SK-N-SH (cell line): Measurements from ENCODE around the gene CACNG4. TPM values are rescaled to one million over a fixed set of nuclear protein-coding genes. Genes with fewer than 3 reads are reported as not detected.

ENCODE experiments used
- CTCF ChIA-PET: fragments of 300-600, 350-600 bp; formaldehyde crosslinking; extraction: SDS; loops from one replicate; lab custom pipeline; 2021; lab: Yijun Ruan, JAX
- POLR2A ChIA-PET: fragments of 350-600 bp; sonication (Branson Sonifier 250); formaldehyde crosslinking; extraction: SDS; loops from one replicate; lab custom pipeline; 2020; ENCODE audit warnings: antibody characterized with exemption, inconsistent platforms; lab: Yijun Ruan, JAX
- DNase-seq: peaks from one replicate; pipeline ENCODE4 v3.0.0; 2012
- H2AFZ ChIP-seq: fragments of 200-600 bp; sonication (generic); 2 replicates; pipeline ENCODE4 v1.8.1; 2016; ENCODE audit warnings: antibody characterized with exemption, mild to moderate bottlenecking, low read depth
- H3F3A ChIP-seq: fragments of 200-600 bp; sonication (generic); replicated peaks from 2 replicates; pipeline ENCODE3; 2016; ENCODE audit warnings: antibody characterized with exemption, mild to moderate bottlenecking; ENCODE audit not compliant: insufficient read depth
- H3K27ac ChIP-seq, 2 experiments: fragments of 200-500 bp in 1 of 2; fragments of 200-600 bp in 1 of 2; sonication (Bioruptor generic) in 1 of 2; sonication (generic), shearing (Covaris generic) in 1 of 2; 2 replicates each; pipeline versions ENCODE4 v1.5.1 to v1.6.1; 2014 to 2016; ENCODE audit warnings: low read depth in 2 of 2, inconsistent platforms in 1 of 2, low read length in 1 of 2, mild to moderate bottlenecking in 1 of 2, mixed read lengths in 1 of 2
- H3K27me3 ChIP-seq: fragments of 200-600 bp; sonication (generic), shearing (Covaris generic); 2 replicates; pipeline ENCODE4 v1.6.1; 2016; ENCODE audit warnings: mixed run types; ENCODE audit not compliant: insufficient read depth
- H3K36me3 ChIP-seq, 2 experiments: fragments of 200-500 bp in 1 of 2; fragments of 200-600 bp in 1 of 2; sonication (Bioruptor generic) in 1 of 2; sonication (generic) in 1 of 2; replicated peaks in 1 of 2; 2 replicates each; pipeline versions ENCODE3 to v1.5.1; 2014 to 2016; ENCODE audit warnings: low read length in 1 of 2, mild to moderate bottlenecking in 1 of 2; ENCODE audit not compliant: insufficient read depth in 2 of 2, control insufficient read depth in 1 of 2
- H3K4me1 ChIP-seq, 2 experiments: fragments of 200-500 bp in 1 of 2; fragments of 200-600 bp in 1 of 2; sonication (Bioruptor generic) in 1 of 2; sonication (generic), shearing (Covaris generic) in 1 of 2; 2 replicates each; pipeline versions ENCODE4 v1.5.1 to v1.6.1; 2014 to 2016; ENCODE audit warnings: low read depth in 1 of 2, low read length in 1 of 2, mixed run types in 1 of 2; ENCODE audit not compliant: insufficient read depth in 2 of 2, control insufficient read depth in 1 of 2
- H3K4me2 ChIP-seq: fragments of 200-600 bp; sonication (generic), shearing (Covaris generic); 2 replicates; pipeline ENCODE4 v1.6.1; 2017; ENCODE audit warnings: mixed run types
- H3K4me3 ChIP-seq, 2 experiments: fragments of 200-500 bp in 1 of 2; fragments of 200-600 bp in 1 of 2; sonication (Bioruptor generic) in 1 of 2; sonication (generic), shearing (Covaris generic) in 1 of 2; 2 replicates each; pipeline versions ENCODE4 v1.5.1 to v1.8.1; 2014 to 2016; ENCODE audit warnings: low read depth in 2 of 2, inconsistent platforms in 1 of 2, low read length in 1 of 2, mild to moderate bottlenecking in 1 of 2, mixed read lengths in 1 of 2, moderate library complexity in 1 of 2
- H3K79me2 ChIP-seq: fragments of 200-600 bp; sonication (generic); 2 replicates; pipeline ENCODE4 v1.8.1; 2017; ENCODE audit warnings: mild to moderate bottlenecking; ENCODE audit not compliant: insufficient read depth
- H3K9ac ChIP-seq: fragments of 200-600 bp; sonication (generic); 2 replicates; pipeline ENCODE4 v1.6.1; 2017; ENCODE audit warnings: mixed run types
- H3K9me2 ChIP-seq: fragments of 200-600 bp; sonication (generic); 2 replicates; pipeline ENCODE4 v1.6.1; 2017; ENCODE audit warnings: mixed run types
- H3K9me3 ChIP-seq: fragments of 200-600 bp; sonication (generic); 2 replicates; pipeline ENCODE4 v1.6.1; 2017; ENCODE audit warnings: mixed run types, mild to moderate bottlenecking, moderate library complexity
- H4K20me1 ChIP-seq: fragments of 200-600 bp; sonication (generic); 2 replicates; pipeline ENCODE4 v1.6.1; 2017; ENCODE audit warnings: mild to moderate bottlenecking, mixed run types; ENCODE audit not compliant: insufficient read depth
- EP300 ChIP-seq, 2 experiments: IDR thresholded peaks; 2 replicates each; pipeline versions ENCODE4 v1.4.0 to v1.6.1; 2012; ENCODE audit warnings: borderline replicate concordance in 1 of 2, low read depth in 1 of 2, low read length in 1 of 2
- EZH2phosphoT487 ChIP-seq: fragments of 200-600 bp; sonication (generic); IDR thresholded peaks from 2 replicates; pipeline ENCODE4 v1.6.1; 2017; ENCODE audit warnings: low read depth, mixed run types, mild to moderate bottlenecking, antibody characterized with exemption, moderate library complexity, borderline replicate concordance
- JUND ChIP-seq: IDR thresholded peaks from 2 replicates; pipeline ENCODE4 v1.4.0; 2012
- MXI1 ChIP-seq: IDR thresholded peaks from 2 replicates; pipeline ENCODE4 v1.6.1; 2012; ENCODE audit warnings: mild to moderate bottlenecking, low read depth, low read length, improper control_type of control experiment
- NRF1 ChIP-seq: IDR thresholded peaks from 2 replicates; pipeline ENCODE4 v1.6.1; 2012; ENCODE audit warnings: low read depth, mild to moderate bottlenecking, low read length
- POLR2AphosphoS5 ChIP-seq: IDR thresholded peaks from 2 replicates; pipeline ENCODE4 v1.6.1; 2012; ENCODE audit warnings: low read depth, low read length
- RAD21 ChIP-seq: IDR thresholded peaks from 2 replicates; pipeline ENCODE4 v1.6.1; 2012; ENCODE audit warnings: mild to moderate bottlenecking, low read length
- RCOR1 ChIP-seq: fragments of 150-350 bp; IDR thresholded peaks from 2 replicates; pipeline ENCODE4 v1.6.1; 2017; ENCODE audit warnings: antibody characterized with exemption, low read length
- TAF1 ChIP-seq: IDR thresholded peaks from 2 replicates; pipeline ENCODE4 v1.6.1; 2012; ENCODE audit warnings: low read depth, mild to moderate bottlenecking, low read length, moderate library complexity, borderline replicate concordance
- TCF12 ChIP-seq: IDR thresholded peaks from 2 replicates; pipeline ENCODE4 v1.4.0; 2012
- TEAD4 ChIP-seq: IDR thresholded peaks from 2 replicates; pipeline ENCODE4 v1.4.0; 2012; ENCODE audit warnings: mild to moderate bottlenecking, borderline replicate concordance; ENCODE audit not compliant: insufficient read depth
- YY1 ChIP-seq: IDR thresholded peaks from 2 replicates; pipeline ENCODE4 v1.4.0; 2012; ENCODE audit warnings: low read depth, mild to moderate bottlenecking
- WGBS: methylation state at CpG from one replicate; pipeline ENCODE4 v1.1.6; 2017; ENCODE audit warnings: low lambda C conversion rate; 5-methylcytosine and 5-hydroxymethylcytosine counted together
- polyA plus RNA-seq, 3 experiments: library from polyadenylated mRNA; depleted of rRNA; stranded (reverse); fragments of >200 nt; gene quantifications; 2 replicates each; pipeline ENCODE4 v1.2.3, GENCODE V29; 2012
- TF ChIP-seq, protein P1 (sequence below): IDR thresholded peaks from 2 replicates; pipeline ENCODE4 v1.6.1; 2012; ENCODE audit warnings: mild to moderate bottlenecking, low read depth, low read length, moderate library complexity
- TF ChIP-seq, protein P2 (sequence below): fragments of 150-350 bp; IDR thresholded peaks from 2 replicates; pipeline ENCODE4 v1.6.1; 2017; ENCODE audit warnings: antibody characterized with exemption, low read length, low read depth, borderline replicate concordance
- TF ChIP-seq, protein P3 (sequence below): fragments of 200-600 bp; sonication (generic); IDR thresholded peaks from 2 replicates; pipeline ENCODE4 v1.6.1; 2017; ENCODE audit warnings: antibody characterized with exemption, mild to moderate bottlenecking, moderate library complexity
- TF ChIP-seq, protein P4 (sequence below): IDR thresholded peaks from 2 replicates; pipeline ENCODE4 v1.4.0; 2012; ENCODE audit warnings: low read depth, borderline replicate concordance

Gene CACNG4
- polyA plus RNA-seq, 1 of the 3 experiments (the other 2 are of a cell fraction), result 13.2 TPM

DNA sequence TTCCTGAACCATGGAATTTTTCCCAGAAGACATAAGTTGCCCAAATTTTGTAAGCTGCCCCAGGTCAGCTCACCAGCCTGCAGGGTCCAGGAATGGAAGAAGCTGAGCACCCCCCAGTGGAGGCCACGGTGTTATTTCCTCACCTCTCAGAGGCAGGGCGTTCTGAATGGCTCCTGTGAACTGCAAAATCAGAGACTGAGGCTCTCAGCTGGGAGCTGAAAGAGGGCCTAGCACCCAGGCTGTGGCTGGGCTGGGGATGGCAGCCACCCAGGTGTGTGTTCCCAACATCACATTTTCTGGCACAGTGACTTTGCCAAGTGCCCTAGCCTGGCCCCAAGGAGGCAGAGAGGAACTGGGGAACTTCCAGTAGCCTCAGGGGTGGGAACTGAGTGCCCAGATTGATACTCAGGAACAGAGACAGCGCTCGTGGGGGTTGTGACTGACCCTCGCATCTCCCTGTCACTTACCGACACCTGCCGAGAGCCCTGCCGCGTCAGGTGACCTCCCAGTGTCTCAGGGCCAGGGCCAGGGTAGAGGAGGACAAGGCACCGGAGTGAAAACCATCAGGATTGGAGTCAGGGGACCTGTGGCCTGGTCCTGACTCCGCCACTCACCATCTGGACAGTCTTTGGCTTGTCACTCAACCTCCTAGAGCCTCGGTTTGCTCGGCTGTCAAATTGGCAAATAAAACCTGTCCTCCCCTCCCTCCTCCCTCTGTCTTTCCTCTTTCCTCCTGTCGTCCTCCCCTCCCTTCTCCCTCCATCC is 11.3 kb downstream of the CACNG4 start (continued):
- TF ChIP-seq, protein P1, sequence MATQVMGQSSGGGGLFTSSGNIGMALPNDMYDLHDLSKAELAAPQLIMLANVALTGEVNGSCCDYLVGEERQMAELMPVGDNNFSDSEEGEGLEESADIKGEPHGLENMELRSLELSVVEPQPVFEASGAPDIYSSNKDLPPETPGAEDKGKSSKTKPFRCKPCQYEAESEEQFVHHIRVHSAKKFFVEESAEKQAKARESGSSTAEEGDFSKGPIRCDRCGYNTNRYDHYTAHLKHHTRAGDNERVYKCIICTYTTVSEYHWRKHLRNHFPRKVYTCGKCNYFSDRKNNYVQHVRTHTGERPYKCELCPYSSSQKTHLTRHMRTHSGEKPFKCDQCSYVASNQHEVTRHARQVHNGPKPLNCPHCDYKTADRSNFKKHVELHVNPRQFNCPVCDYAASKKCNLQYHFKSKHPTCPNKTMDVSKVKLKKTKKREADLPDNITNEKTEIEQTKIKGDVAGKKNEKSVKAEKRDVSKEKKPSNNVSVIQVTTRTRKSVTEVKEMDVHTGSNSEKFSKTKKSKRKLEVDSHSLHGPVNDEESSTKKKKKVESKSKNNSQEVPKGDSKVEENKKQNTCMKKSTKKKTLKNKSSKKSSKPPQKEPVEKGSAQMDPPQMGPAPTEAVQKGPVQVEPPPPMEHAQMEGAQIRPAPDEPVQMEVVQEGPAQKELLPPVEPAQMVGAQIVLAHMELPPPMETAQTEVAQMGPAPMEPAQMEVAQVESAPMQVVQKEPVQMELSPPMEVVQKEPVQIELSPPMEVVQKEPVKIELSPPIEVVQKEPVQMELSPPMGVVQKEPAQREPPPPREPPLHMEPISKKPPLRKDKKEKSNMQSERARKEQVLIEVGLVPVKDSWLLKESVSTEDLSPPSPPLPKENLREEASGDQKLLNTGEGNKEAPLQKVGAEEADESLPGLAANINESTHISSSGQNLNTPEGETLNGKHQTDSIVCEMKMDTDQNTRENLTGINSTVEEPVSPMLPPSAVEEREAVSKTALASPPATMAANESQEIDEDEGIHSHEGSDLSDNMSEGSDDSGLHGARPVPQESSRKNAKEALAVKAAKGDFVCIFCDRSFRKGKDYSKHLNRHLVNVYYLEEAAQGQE, result no peak

DNA sequence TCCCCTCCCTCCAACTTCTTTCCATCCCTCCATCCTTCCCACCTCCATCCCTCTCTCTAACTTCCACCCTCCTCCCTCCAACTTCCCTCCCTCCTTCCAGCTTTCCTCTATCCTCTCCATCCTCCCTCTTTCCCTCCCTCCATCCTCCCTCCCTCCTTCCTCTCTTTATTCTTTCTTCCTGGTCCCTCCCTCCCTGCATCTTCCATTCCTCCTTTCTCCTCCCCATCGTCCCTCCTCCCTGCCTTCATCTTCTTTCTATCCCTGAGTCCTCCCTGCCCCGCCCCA is 11.8 kb downstream of the CACNG4 start:
- 62% methylated on average over 2 of the region's 2 CpGs for WGBS
- no peaks in the 10 kb centered on the region for H3K27me3 ChIP-seq
- TF ChIP-seq, protein P2, sequence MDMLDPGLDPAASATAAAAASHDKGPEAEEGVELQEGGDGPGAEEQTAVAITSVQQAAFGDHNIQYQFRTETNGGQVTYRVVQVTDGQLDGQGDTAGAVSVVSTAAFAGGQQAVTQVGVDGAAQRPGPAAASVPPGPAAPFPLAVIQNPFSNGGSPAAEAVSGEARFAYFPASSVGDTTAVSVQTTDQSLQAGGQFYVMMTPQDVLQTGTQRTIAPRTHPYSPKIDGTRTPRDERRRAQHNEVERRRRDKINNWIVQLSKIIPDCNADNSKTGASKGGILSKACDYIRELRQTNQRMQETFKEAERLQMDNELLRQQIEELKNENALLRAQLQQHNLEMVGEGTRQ, result no peak
- no peak for TF ChIP-seq RAD21
- TF ChIP-seq POLR2AphosphoS5, result no peak
- TF ChIP-seq TCF12, result no peak
- TF ChIP-seq, protein P1, result no peak
- TF ChIP-seq, protein P3, sequence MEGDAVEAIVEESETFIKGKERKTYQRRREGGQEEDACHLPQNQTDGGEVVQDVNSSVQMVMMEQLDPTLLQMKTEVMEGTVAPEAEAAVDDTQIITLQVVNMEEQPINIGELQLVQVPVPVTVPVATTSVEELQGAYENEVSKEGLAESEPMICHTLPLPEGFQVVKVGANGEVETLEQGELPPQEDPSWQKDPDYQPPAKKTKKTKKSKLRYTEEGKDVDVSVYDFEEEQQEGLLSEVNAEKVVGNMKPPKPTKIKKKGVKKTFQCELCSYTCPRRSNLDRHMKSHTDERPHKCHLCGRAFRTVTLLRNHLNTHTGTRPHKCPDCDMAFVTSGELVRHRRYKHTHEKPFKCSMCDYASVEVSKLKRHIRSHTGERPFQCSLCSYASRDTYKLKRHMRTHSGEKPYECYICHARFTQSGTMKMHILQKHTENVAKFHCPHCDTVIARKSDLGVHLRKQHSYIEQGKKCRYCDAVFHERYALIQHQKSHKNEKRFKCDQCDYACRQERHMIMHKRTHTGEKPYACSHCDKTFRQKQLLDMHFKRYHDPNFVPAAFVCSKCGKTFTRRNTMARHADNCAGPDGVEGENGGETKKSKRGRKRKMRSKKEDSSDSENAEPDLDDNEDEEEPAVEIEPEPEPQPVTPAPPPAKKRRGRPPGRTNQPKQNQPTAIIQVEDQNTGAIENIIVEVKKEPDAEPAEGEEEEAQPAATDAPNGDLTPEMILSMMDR, result no peak
- TF ChIP-seq YY1, result no peak
- TF ChIP-seq RCOR1, result no peak
- no peak for TF ChIP-seq JUND
- no peak for TF ChIP-seq TAF1
- TF ChIP-seq, protein P4, sequence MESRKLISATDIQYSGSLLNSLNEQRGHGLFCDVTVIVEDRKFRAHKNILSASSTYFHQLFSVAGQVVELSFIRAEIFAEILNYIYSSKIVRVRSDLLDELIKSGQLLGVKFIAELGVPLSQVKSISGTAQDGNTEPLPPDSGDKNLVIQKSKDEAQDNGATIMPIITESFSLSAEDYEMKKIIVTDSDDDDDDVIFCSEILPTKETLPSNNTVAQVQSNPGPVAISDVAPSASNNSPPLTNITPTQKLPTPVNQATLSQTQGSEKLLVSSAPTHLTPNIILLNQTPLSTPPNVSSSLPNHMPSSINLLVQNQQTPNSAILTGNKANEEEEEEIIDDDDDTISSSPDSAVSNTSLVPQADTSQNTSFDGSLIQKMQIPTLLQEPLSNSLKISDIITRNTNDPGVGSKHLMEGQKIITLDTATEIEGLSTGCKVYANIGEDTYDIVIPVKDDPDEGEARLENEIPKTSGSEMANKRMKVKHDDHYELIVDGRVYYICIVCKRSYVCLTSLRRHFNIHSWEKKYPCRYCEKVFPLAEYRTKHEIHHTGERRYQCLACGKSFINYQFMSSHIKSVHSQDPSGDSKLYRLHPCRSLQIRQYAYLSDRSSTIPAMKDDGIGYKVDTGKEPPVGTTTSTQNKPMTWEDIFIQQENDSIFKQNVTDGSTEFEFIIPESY, result no peak
- TF ChIP-seq TEAD4, result no peak
- TF ChIP-seq NRF1, result no peak
- no peak for TF ChIP-seq MXI1
- no peak for TF ChIP-seq EZH2phosphoT487
- no peak for TF ChIP-seq EP300 (IDR thresholded peaks at IDR 0.05; ENCODE audit: borderline replicate concordance in 1 of 2, low read depth in 1 of 2, low read length in 1 of 2)

More for the DNA sequence above, 11.8 kb downstream of the CACNG4 start:
- H3K36me3 ChIP-seq, result no peaks in the 10 kb centered on the region
- no peaks in the 10 kb centered on the region for H3K9me2 ChIP-seq
- H3K4me2 ChIP-seq, result no peak overlapping the region
- H3K27ac ChIP-seq, result peak overlapping the region in 1 of 2 experiments; percentile 95; a peak in 2 of 4 replicates
- H4K20me1 ChIP-seq, result 0 out of 2 replicates have a peak, but pooled peaks cover 7% of the 10 kb centered on the region
- H3K4me3 ChIP-seq, result no peak overlapping the region
- H3K4me1 ChIP-seq, result peaks cover 5 to 79% of the 10 kb centered on the region in 2 experiments; a peak in 3 of 4 replicates
- no peak overlapping the region for H2AFZ ChIP-seq
- H3K9me3 ChIP-seq, result no peaks in the 10 kb centered on the region
- H3K9ac ChIP-seq, result no peak overlapping the region
- H3F3A ChIP-seq, result peaks cover 4% of the 10 kb centered on the region
- ChIA-PET CTCF (interaction anchor here (0.9 to 2.9 kb wide), 3 partner anchors 71 to 188 kb away, joined by 3 to 12 read pairs (median 4); no protein-coding TSS in a partner anchor), POLR2A (interaction anchor here (0.9 to 10.4 kb wide), 4 partner anchors 9 to 44 kb away, joined by 4 to 125 read pairs (median 16); no protein-coding TSS in a partner anchor)
- DNase-seq, result no peak
- H3K79me2 ChIP-seq, result no peaks in the 10 kb centered on the region
